Raji (cell line): Measurements from ENCODE around the gene NLGN1.

Experiments used
- POLR2A ChIP-seq: IDR thresholded peaks from 2 replicates; pipeline ENCODE4 v1.6.1; 2011; ENCODE audit warnings: low read depth, low read length, control low read depth; ENCODE audit not compliant: insufficient read depth

The NLGN1 gene

GRCh38 chr3:173938159-173938558 is 540.6 kb downstream of the NLGN1 start:
- no peak for TF ChIP-seq POLR2A

DNA sequence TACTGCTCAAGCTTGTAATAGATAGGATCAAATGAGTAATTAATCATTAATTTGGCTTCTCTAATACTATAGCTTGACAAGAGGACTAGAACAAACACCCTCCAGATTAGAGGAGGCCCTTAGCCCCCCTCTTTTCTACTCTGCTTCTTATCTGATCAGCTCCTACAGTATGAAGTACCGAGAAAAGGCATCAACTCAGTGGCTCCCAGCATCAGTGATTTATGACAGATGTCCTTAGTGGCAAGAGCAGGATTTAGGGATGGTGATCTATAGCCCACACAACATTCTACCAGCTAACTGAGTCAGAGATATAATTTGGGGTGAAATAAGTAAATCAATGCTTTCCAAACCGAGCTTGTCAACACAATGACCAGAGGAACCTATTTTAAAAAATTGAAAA is 541.1 kb downstream of the NLGN1 start:
- TF ChIP-seq POLR2A = no peak

- no peak for TF ChIP-seq POLR2A
Observed at GRCh38 chr3:173939331-173939730, 541.8 kb downstream of the NLGN1 start.

GRCh38 chr3:173943264-173943663 is 545.7 kb downstream of the NLGN1 start:
- no peak for TF ChIP-seq POLR2A

DNA sequence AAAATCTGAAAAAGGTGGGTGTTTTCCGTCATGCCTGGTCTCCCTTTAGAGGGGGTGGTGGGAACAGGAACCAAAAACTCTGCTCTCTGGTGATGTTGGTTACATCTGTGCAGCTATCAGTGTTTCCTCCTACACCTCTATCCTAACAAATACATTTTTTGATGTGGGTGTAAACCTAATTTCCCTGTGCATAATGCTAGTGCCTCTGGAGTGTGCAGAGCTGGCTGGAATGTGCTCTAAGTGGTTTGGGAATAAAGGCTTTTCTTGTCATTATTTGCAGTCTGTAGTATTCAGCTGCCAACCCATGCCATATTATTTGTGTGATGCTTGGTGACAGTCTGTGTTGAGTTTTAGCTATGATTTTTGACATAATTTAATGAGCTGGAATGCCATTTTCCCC is 547.6 kb downstream of the NLGN1 start:
- no peak for TF ChIP-seq POLR2A

DNA sequence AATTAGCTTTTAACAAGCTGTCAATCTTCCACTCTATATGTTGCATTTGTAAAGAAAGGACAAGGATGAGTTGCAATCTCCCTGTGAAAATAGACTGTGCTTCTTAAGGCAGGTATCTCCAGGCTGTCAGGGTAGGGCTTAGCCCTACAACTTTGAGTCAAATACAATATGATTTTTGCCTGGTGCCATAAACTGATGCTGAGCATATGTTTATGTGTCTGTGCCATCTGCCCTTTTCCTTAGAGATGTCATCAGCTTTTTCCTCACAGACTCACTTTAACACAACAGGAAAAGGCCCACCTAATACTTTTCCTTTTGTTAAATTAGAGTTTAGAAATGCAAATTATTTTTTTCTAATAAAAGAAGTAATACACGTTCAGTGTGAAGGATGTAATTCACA is 548.3 kb downstream of the NLGN1 start:
- no peak for TF ChIP-seq POLR2A

DNA sequence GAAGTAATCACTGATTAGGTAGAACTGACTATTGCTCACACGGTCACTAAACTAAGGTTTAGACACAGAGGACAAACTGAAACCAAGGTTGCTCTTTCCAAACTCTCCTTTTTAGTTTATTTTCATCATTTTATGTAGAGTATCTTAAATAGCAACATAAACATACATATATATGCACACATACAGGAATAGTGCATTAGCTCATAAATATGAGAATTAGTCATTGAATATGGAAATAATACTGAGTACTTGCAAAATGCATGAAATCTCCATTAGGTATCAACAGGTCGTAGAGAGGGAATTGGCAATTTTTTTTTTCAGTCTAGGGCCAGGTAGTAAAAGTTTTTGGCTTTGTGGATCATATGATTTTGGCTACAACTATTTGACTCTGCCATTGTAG is 557.1 kb downstream of the NLGN1 start:
- no peak for TF ChIP-seq POLR2A

GRCh38 chr3:173957646-173958045 is 560.1 kb downstream of the NLGN1 start:
- no peak for TF ChIP-seq POLR2A

DNA sequence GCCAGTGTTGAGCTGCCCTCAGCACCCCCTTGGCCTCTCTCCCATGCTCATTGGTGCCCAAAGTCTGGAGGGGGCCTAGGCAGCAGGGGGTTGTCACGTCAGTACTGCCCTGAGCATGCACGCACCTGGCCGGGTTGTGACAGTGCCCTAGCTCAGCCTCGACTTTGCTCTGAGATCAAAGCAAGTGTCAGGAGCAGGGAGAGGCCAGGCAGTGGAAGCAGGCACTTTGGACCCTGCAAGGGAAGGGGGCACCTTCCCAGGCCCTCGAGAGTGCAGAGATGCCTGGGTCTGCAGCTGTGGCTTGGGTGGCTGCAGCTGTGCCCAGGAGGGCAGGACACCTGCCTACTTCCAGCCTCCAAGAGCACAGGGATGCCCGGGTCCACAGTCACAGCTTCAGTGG is 561.3 kb downstream of the NLGN1 start:
- TF ChIP-seq POLR2A = no peak

GRCh38 chr3:173970281-173970680 is 572.7 kb downstream of the NLGN1 start:
- TF ChIP-seq POLR2A = no peak

DNA sequence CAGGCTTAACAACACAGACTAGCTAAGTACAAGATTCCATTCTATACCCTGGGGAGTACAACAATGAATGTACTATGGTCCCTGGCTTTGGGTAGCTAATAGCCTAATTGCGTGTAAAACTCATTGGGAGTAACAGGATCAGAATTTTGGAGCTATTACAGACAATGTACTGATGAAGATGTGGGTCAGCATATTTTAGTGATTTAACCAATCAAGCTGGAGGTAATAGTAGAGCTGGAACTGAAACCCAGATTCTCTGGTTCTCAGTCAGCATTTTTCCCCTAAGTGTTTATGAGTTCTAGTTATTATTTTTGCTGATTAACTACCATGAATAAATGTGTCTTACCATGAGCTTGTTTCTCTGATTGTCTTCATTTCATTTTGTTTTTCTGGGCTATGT is 578.7 kb downstream of the NLGN1 start:
- TF ChIP-seq POLR2A = no peak

GRCh38 chr3:173977747-173978146 is 580.2 kb downstream of the NLGN1 start:
- TF ChIP-seq POLR2A = no peak

DNA sequence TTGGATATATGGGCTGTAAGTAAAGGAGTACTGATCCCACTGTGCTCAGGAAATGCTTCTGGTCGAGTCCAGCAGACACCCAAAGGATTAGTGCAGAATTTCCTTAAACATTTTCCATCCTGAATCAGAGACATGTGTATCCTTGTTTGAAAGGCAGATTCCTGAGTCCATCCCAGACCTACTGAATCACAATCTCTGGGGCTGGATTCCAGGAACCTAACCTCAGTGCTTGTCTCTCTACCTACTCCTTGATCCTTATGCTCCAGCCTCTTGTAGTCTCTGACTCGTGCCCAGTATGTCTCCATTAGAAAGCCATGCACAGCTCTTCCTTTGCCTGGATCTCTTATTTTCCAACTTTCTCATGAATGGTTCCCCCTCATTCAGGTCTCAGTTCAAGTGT is 585.8 kb downstream of the NLGN1 start:
- no peak for TF ChIP-seq POLR2A

DNA sequence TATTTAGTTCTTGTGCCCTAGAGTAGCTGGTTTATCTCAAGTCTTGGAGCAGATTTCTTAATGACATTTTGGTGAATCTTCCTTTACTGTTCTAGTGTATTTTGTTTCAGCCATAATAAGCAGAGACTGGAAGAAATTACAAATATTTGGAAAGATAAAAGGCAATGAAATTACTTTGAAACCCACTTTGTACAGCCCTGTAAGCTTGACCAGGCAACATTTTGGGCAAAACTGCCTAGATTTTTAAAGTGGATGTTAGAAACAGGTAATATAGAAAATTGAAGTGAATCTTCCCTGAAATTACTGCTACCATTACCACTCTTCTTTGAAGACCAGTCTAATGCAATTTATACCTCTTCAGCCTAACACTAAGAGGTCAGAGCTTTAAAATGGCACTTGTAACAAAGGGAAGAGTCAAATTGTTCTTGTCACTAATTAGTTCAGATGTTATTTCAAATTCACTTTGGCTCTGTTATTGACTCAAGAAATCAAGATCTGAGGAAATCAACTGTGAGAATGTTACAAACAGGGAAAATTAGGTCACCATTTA is 589.4 kb downstream of the NLGN1 start:
- no peak for TF ChIP-seq POLR2A

DNA sequence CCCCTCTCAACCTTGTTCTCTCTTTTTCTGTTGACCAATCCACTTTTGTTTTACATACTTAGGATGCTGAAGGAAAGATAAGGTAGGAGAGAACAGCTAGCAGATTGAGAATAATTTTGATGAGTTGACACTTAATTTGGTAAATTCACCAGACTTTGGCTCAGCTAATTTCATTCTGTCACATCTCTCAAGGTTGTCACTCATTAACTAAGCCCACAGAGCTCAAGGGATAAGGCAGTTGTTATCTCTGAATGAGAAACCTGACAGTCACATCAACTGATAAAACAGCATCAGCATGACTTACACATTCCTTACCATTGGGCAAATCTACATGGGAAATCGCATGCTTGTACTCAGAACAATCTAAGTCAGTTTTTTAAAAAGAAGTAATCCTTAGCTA is 591.4 kb downstream of the NLGN1 start:
- TF ChIP-seq POLR2A = no peak

- TF ChIP-seq POLR2A = no peak
Observed at GRCh38 chr3:173992416-173992815, 594.9 kb downstream of the NLGN1 start.

- no peak for TF ChIP-seq POLR2A
Observed at GRCh38 chr3:173993299-173993698, 595.8 kb downstream of the NLGN1 start.

GRCh38 chr3:174000675-174001074 is 603.1 kb downstream of the NLGN1 start:
- no peak for TF ChIP-seq POLR2A

DNA sequence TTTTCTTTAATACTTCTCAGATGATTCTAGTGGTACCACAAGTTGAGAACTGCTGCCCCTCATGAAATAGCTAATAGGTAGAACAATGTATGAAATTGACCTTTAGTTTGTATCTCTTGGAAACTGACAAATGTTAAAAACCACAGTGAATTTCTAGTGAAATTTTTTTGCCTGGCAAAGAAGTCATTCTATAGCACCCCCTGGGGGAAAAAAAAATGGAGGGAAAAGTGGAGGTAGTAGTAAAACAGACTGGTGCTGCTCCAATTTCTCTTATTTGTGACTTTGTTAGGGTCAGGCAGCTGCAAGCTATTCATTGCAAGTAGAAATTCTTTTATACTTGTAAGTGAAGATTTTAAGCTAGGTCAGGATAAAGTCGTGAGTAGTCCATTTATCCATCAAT is 605.0 kb downstream of the NLGN1 start:
- TF ChIP-seq POLR2A = no peak

- TF ChIP-seq POLR2A = no peak
Observed at GRCh38 chr3:174010907-174011306, 613.4 kb downstream of the NLGN1 start.
